IPS DF 4.7 (cell line): ENCODE results near the gene ABTB2.

Experiments
- DNase-seq: peaks from one replicate; pipeline ENCODE4 v3.0.0-alpha.2; 2013; ENCODE audit warnings: low spot score; ENCODE audit errors: extremely low read depth

Gene ABTB2

DNA sequence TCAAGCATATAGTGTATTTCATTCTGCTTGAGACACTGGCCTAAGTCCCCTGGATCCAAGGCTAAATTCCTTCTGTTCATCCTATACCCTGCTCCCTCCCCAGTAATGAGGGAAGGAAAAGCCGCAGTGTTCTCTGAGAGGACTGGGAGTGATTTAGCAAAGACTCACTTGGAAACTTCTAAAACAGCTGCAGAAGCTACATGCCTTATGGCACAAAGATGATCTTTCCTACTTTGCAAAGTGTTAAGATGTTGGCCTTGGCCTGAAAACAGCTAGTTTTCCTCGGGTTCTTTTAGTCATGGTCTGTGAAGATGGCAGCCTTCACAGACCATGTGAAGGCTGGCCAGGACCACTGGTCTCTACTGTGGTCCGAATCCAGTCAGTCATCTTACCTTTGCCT lies 65.7 kb downstream of the ABTB2 start:
- no peak for DNase-seq

- no peak for DNase-seq
These were observed 66.9 kb downstream of the ABTB2 start for GRCh38 chr11:34290926-34291325.

GRCh38 chr11:34288492-34288891 lies 69.3 kb downstream of the ABTB2 start:
- DNase-seq, result no peak

DNA sequence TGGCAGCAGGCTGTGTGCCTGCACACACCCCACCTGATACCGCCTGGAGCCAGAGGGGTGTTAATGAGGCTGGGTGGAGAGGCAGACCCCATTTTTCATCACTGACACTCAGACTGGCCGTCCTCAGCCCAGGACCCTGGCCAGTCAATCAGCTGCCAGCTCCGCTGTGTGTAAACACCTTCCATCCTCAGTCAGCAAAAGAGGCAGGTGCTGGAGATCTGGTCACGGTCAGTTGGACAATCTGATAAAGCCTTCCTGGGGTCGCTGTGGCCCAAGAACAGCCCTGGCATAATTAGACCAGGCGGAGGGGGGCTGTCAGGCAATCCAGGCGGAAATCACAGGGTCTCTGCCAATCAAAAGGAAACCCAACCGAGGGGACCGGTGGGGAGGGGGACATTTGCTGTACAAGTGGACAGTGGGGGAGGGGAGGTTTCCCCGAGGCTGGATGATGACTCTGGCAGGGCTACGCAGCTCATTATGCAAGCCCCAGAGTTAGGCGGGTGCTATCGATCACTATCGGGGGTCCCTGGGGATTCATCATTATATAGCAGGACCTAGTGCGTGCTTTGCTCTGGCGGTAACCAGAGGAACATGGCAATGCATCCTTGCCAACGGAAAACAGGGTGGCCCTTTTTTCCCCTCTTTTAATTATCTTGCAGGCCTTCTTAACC lies 72.9 kb downstream of the ABTB2 start:
- DNase-seq, result no peak

- no peak for DNase-seq
These were observed 73.7 kb downstream of the ABTB2 start for GRCh38 chr11:34284156-34284555.

DNA sequence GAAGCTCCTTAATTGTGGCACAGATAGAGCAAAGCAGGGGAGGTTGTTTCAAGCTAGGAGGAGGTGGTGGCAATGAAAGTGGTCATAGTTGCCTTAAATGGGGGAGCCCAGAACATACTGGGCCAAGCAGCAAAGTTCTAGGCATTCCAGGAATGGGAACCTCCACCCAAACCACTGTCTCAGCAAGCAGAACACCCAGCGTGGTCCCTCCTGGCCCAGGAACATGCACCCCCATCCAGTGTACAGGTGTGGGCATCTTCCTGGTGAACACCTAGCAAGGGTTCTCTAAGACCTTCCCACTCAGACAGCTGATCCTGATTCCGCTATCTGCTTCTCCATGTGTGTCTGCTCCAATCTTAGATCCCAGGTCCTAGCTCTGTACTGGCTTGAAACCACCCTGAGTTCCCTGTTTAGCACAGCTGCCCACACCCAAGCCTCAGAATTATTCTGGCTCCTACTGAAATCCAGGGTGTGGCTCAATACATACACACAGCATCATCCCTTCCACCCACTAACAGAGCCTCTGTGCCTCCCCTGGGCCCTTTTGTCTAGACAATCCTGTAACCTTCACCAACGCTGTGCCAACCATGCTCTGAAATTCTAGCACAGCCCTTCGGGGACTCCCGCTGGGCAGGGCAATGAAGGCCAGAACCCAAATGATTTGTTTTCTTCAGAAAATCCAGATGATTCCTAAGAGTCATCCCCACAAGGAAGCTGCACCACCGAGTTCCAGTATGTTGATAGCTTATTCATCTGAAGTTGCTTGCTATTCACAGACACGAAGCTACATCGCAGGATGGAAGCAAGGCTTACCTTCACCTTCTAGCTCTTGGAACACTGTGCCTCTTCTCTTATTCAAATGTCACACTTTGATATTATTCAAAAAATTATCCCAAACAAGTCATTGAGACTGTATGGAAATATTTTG lies 76.6 kb downstream of the ABTB2 start:
- no peak for DNase-seq

- DNase-seq, result no peak
These were observed 79.0 kb downstream of the ABTB2 start for GRCh38 chr11:34278693-34279297.

DNA sequence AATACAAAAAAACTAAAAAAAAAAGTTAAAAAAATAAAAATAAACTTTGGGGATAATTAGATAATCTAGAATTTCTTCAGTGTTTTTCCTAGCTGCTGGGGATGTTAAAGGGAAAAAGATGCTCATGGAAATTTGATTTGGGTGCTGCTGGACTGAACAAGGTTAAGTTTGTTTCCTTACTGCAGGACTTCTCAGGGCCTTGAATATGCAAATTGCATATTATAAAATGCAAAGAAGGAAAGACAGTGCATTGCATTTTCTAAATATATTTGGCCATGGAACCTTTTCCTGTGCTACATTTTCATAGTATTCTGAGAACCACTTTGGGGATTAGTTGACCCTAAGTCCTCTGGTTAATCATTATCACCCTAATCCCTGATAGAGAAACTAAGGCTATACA lies 79.6 kb downstream of the ABTB2 start:
- no peak for DNase-seq

DNA sequence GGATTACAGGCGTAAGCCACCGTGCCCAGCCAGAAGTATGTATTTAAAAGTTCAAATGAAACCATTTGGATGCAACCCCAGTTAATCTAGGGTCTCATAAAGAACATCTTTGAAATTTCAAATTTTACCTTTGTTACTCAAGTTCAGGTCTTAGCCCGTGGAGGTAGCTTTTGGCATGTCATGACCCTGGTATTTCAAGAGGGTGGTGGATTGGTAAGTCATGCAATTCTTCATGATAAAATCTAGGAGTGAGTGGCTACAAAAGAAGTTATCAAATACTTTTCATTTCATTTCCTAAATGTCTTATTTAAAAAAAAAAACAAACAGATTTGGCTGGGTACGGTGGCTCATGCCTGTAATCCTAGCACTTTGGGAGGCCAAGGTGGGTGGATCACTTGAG lies 80.6 kb downstream of the ABTB2 start:
- no peak for DNase-seq

- DNase-seq, result no peak
These were observed 81.4 kb downstream of the ABTB2 start for GRCh38 chr11:34276352-34276864.

GRCh38 chr11:34275486-34275885 lies 82.3 kb downstream of the ABTB2 start:
- no peak for DNase-seq

GRCh38 chr11:34274712-34275398 lies 83.0 kb downstream of the ABTB2 start:
- DNase-seq, result no peak

GRCh38 chr11:34273099-34273498 lies 84.7 kb downstream of the ABTB2 start:
- DNase-seq, result no peak

- DNase-seq, result no peak
These were observed 86.1 kb downstream of the ABTB2 start for GRCh38 chr11:34271727-34272126.

DNA sequence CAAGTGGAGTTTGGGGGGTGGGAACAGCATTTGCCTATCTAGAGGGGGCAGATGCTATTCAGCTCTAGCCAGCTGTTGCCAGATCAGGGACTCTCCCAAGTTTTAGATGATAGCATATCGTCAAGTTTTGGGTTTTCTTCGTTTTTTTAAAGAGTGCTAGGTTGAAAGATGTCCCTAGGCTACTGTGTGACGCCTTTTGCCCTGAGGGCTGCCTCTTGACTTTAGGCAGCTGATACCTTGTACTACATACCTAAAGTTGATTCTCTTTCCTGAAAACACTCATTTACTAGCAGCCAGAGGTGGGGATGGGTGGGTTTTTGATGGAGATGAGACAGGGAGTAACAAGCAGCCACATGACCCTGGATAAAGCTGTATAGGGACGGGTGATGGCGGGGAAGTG lies 87.1 kb downstream of the ABTB2 start:
- DNase-seq, result no peak

DNA sequence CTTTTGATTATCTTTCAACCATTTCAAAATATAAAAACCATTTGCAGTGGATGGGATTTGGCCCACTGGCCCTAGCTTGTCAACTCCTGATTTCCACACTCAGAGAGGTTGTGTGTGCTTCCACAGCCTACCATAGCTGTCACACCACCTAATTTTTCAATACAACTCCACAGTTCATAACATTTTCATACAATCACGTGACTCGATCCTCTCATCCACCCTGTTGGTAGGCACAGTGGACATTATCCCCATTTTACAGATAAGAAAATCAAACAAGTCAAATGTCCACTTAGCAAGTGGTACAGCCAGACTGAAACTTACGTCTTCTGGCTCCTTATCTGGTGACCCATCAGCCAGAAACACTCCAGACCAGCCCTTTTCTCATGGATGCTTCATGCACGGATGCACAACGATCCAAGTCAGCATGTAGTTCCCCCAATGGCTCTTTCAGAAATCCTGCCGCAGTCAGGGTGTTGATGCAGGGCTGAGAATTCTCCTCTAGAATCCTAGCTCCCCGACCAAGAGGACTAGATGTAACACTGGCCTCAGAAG lies 88.0 kb downstream of the ABTB2 start:
- no peak for DNase-seq

- no peak for DNase-seq
These were observed 88.8 kb downstream of the ABTB2 start for GRCh38 chr11:34268906-34269430.

- DNase-seq, result no peak
These were observed 90.4 kb downstream of the ABTB2 start for GRCh38 chr11:34267417-34267816.

GRCh38 chr11:34267013-34267412 lies 90.8 kb downstream of the ABTB2 start:
- no peak for DNase-seq

- no peak for DNase-seq
These were observed 91.5 kb downstream of the ABTB2 start for GRCh38 chr11:34266090-34266912.
